HCEC 1CT (cell line): ENCODE data around the gene MRPS2.
"Not testable (repeated sequence)": the region's sequence is repeated elsewhere in the genome, so short reads cannot be mapped to it uniquely, and the experiment has no call there.

Experiments
- DNase-seq: peaks from one replicate; pipeline ENCODE4 v3.0.0-alpha.2; 2017

Gene MRPS2

DNA sequence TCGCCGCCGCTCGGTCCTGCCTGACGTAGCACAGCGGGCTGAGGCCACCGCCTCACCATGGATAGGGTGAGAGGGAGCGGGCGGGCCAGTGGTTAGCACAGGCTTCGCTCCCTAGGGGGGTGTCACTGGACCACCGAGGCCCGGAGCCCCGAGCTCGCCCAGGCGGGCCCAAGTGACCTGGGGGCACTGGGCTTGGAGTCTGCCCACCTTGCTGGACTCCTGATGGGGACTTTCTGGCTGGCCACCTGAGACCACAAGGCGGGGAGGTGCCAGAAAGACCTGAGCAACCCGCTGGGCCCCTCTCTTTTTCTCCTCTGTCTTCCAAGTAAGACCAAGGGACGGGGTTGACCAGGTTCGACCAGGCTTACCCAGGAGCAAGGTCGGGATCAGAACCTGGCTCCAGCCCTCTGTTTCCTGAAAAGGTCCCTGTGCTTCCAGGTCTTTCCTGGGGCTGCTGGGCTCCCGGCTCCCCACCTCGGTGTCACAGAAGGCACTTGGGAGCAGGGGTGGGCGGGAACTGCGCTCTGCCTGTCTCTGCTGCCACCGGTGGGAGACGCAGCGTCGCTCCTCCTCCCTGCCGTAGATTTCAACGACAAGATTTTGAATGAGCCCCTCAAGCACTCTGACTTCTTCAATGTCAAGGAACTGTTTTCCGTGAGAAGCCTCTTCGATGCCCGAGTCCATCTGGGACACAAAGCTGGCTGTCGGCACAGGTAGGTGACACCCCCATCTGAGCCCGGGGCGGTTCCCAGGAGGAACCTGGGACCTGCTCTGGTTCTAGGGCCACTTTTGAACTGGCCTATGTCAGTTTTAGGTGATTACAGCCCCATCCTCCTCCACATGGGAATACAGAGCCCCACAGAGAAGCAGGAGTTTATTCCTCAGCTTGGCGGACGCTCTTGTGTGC, 1.0 kb downstream of the MRPS2 start:
- DNase-seq, result no peak

GRCh38 chr9:135502168-135502872, 1.8 kb downstream of the MRPS2 start:
- no peak for DNase-seq

DNA sequence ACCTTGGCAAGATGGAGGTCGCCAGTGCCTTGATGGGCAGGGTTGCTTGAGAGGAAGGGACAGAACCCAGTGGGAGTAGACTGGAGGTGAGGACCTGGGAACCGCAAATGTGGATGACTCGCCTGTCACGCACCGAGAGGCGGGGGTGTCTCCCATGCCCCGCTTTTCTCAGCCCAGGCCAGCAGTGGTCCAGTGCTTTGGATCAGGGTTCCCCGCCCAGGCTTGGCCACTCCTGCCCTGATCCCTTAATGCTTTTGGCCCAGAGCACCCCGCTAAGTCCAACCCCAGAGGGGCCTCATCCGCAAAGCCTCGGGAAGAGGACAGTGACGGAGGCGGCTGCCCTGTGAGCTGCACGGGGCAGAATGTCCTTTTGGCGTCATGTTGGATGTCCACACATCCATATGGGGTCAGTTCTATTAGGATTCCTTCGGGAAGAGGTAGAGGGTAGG, 2.4 kb downstream of the MRPS2 start:
- DNase-seq, result no peak

- no peak for DNase-seq
Observed at GRCh38 chr9:135503371-135504261, 3.1 kb downstream of the MRPS2 start.

DNA sequence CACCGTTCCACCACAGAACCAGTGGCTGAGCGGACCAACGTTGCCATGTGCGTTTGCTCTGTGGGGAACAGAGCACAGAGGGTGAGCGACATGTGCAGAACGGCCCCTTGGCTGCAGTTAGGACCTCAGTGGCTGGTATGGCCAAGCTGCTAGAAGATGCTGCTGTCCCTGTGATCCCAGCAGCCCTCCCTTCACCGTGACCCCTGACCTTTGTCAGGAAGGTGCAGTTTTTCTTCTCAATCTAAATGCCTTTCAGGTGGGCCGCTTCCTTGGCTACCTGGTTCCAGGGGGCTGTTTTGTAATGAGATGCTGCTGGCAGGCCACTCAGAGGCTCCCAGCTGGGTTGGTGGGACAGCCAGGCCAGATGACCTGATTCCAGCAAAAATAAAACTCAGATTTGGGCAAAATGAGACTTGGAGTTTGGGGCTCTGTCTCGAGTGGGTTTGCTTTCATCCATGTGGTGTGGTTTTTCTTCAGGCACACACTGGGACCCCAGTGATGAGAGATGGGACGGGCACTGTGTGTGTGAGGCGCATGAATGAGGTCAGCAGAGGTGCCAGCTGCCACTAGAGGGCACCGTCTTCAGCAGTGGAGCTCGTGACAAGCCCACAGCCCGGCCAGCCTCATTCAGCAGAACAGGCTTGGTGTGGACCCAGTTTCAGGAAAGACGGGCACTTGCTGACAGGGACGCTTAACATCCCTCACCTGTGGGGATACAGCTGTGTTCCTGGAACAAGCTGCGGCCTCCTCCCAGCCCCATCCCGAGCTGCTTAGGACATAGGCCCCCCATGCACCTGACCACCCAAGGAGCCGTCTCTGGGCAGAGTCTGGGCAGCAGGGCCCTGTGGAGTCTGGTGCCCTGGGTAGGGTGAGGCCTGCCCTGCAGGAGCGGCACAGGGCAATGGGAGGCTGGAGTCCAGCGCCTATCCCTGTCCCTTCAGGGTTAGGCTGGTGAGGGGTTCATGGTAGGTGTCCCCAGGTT, 4.1 kb downstream of the MRPS2 start:
- DNase-seq, result peak; percentile 52

- DNase-seq, result no peak
Observed at GRCh38 chr9:135505406-135506187, 5.1 kb downstream of the MRPS2 start.

GRCh38 chr9:135506327-135507103, 6.0 kb downstream of the MRPS2 start:
- peak; percentile 12 for DNase-seq

DNA sequence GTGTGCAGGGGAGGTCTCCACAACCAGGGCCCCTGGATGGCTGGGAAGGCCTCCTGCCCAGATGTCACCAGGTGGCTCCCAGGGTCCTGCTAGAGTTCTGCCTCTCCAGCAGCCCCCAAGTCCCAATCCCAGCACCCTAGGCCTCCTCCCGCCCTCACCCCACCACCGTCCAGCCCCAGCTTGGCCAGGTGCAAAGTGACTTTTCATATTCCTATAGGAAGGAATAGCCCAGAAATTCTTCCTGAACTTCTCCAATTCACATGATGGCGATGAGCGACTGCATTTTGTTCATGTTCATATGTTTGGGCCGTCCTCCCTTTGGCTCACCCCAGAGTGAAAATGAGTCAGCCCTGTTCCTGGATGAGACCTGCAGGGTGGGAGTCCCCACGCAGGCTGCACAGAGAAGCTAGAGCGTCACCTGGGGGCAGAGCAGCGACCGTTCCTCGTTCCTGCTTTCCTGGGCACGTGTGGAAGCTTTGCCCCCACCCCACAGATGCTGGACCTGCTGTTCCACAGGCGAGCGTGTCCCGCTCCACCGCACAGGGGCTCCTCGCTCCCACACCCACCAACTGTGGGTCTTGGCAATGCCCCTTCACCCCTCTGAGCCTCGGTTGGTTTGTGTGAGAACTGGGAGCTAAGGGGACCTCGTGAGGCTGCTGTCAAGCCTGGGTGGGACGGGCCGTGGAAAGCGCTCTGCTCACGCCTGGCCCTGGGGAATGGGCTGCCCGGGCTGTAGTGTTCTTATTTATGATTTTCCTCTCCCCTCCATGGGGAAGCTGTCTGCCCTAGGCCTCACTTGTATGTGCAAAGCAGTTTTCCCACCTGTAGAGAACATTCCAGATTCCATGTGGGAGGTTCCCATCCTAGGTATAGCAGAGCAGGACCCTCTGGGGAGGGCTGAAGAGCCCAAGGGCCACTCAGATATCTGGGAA, 6.9 kb downstream of the MRPS2 start:
- no peak for DNase-seq

GRCh38 chr9:135508211-135508820, 7.8 kb downstream of the MRPS2 start:
- DNase-seq, result no peak

DNA sequence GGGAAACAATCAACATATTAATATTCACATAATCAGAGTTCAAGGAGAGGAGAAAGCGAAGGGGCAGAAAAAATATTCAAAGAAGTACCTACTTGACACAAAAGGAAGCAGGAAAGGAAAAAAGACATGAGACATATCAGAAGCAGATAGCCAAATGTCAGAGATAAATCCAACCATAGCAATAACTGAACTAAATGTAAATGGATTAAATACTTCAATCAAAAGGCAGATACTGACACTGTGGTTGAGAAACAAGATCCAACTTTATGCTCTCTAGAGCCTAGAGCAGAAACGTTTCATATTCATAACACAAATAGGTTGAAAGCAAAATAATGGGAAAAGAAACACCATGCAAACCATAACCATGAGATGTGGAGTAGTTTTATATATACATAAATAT, 9.0 kb downstream of the MRPS2 start:
- no peak for DNase-seq

DNA sequence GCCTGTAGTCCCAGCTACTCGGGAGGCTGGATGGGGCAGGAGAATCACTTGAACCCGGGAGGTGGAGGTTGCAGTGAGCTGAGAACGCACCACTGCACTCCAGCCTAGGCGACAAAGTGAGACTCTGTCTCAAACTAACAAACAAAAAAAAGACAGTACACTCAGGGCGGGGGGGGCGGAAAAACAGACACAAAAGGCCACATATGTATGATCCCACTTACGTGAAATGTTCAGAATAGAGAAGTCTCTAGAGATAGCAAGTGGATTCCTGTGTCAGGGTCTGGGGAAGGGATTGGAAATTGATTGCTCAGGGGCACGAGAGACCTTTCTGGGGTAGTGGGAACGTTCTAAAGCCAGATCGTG, 11.7 kb downstream of the MRPS2 start:
- DNase-seq, result no peak

DNA sequence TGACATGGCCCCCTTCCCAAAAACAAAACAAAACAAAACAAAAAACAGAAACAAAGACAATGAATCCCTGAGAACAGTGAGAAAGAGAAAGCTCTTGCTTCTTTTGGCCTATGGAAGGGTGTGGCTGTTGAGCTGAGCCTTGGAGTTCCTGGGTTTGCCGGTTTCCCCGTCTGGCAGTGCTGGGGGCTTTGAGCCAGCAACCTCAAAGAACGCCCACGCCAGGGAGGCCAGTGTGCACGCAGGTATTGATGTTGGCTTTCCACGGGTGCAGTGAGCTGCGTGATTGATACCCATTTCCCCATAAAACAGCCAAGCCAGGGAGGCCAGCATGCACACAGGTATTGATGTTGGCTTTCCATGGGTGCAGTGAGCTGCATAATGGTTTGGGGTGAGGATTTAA, 12.4 kb downstream of the MRPS2 start:
- DNase-seq, result no peak

DNA sequence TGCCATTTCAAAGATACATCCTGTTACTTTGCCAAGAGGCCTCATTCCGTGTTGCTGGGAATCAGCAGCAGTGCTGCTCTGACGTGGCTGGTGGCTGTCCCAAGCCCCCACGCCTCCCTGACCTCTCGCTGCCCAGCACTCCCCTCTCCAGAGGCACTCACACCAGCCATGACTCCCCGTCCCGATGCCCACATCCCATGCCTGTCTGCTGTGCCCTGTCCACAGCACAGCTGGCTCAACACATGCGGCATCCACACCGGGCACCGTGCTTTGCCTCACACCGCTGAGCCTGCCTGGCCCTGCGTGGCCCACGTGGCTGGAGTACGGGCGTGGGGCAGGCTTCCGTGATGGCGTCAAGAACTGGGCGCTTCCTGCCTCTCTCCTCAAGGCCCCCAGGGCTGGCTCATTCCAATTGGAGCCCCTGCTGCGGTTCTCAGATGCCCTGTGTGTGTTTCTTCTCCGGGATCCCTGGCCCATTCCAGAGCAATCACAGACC, 12.9 kb downstream of the MRPS2 start:
- DNase-seq, result no peak

- DNase-seq, result not testable (repeated sequence)
Observed at GRCh38 chr9:135513906-135514305, 13.4 kb downstream of the MRPS2 start.

DNA sequence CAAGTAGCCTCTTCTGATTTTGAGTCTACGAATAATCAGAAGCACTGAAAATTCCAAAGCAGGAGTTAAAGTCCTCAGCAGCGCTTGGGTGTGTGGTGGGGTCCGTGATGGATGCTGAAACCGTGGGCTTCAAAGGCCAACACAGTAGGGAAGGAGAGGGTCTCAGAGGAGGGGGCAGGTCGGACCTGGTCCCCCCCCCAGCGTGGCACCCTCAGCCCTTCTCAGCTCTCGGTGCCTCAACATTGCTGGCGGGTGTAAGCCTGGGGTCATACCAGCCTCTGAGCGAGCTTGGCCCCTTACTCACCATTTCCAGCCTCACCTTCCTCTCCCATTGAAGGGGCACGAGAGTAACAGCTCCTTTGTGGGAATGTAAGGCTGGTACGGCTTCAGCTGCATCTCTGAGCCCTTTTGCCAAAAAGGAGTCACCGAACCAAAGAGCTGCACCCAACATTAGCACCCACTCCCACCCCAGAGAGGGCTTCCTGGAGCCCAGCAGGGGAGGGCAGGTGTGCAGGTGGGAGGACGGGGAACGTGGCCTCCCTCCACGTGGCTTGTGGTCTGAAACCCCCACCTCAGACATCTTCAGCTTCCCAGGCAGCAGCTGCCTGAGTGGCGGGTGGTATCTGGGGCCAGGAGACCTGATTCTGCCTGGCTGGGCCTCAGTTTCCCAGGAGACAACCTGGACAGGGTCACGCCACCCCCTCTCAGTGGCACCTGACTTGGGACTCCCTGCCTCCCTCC, 14.0 kb downstream of the MRPS2 start:
- no peak for DNase-seq

- no peak for DNase-seq
Observed at GRCh38 chr9:135515083-135515951, 14.8 kb downstream of the MRPS2 start.
